ENCODE measurements around the gene RFXANK. TPM values are rescaled to one million over a fixed set of nuclear protein-coding genes. Genes with fewer than 3 reads are reported as not detected.
"Not testable (repeated sequence)": the region's sequence is repeated elsewhere in the genome, so short reads cannot be mapped to it uniquely, and the experiment has no call there.

Gene RFXANK
- polyA plus RNA-seq = 91.4 TPM

DNA sequence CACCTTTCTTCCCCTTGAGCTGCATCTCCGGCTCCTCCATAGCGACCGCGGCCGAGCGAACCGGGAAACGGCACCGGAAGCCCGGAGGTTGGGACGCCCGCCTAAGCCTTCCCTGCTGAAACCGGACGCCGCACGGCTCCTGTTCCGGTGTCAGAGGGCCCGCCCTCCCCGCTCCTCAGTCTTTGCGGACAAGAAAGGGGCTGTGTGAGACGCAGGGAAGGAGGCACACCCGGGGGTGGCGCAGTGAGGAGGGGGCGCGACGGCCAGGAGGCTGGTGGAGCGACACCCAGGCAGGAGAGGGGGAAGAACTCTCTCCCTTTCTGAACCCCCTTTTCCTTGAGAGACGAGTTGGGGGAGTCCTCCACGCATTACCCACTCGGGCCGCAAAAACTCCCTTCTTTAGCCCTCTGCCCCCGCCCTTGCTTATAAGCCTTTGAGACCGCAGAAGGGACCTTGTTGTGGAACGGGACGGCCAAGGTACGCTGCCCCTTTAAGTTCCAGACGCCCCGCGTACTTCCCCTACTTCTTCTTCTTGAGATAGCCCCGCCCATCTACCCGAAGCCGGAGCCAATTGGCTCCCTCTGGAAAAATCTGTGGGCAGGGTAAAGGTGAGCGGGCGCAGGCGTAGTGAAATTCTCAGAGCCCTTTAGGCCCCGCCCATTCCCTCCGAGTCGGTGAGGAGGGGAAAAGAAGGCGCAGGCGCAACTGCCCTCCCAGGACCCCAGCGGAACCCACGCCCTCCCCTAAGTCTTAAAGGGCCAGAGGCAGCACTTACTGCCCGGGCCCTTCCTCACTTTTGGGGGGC, at the start of gene RFXANK, which contains the start of gene BORCS8:
TSS of gene RFXANK (plus strand) at position 181 of the 805 bp plus-strand sequence. CDS start 1,689 bp downstream, outside the sequence.
TSS of gene BORCS8 (minus strand) at position 75 of the 805 bp plus-strand sequence. CDS start at position 40, 35 bp downstream.
- Mint-ChIP-seq H3K4me3 (peak within 1 kb of the TSS; percentile 96 to 99 (median 97)), H3K36me3 (no peaks in the 10 kb centered on the region), H3K9me3 (no peaks in the 10 kb centered on the region), H3K4me1 (peaks cover 12 to 22% (median 19%) of the 10 kb centered on the region in 3 donors), H3K27ac (peak within 1 kb of the TSS; percentile 99 to 100 (median 100)), H3K27me3 (no peaks in the 10 kb centered on the region)

- Mint-ChIP-seq H3K4me3 (peak overlapping the region in 1 of 4 donors; percentile 26), H3K4me1 (peaks cover 7 to 13% (median 13%) of the 10 kb centered on the region in 3 donors), H3K27ac (no peak overlapping the region), H3K9me3 (no peaks in the 10 kb centered on the region), H3K27me3 (peaks cover 3% of the 10 kb centered on the region), H3K36me3 (no peaks in the 10 kb centered on the region)
These were observed 49.7 kb upstream of the RFXANK start for GRCh38 chr19:19142347-19142746.

DNA sequence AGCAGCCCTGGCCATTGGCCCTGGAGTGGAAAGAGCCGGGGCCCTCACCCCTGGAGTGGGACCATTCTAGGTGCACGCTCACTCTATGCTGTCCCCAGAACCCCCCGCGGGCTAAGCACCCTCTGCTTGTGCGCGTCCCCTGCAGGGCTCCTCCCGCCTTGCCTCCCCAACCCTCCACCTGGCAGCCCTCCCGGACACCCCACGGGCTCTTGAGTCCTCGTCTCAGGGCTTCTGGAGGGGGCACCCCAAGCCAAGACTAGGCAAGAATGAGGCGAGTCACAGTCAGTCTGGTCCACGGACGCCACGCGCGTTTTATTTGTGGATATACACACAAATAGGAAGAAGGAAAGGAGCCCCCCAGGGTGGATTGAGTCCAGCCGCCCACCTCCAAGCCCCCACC, 46.8 kb upstream of the RFXANK start:
- Mint-ChIP-seq H3K9me3 (no peaks in the 10 kb centered on the region), H3K4me3 (no peak overlapping the region), H3K27me3 (peaks cover 3% of the 10 kb centered on the region), H3K27ac (no peak overlapping the region), H3K36me3 (peaks cover 3% of the 10 kb centered on the region), H3K4me1 (peaks cover 0 to 6% (median 0%) of the 10 kb centered on the region in 3 donors)

GRCh38 chr19:19145684-19146608, 46.1 kb upstream of the RFXANK start:
- peaks cover 3% of the 10 kb centered on the region for H3K36me3 Mint-ChIP-seq
- no peak overlapping the region for H3K27ac Mint-ChIP-seq
- peaks cover 0 to 7% (median under 1%) of the 10 kb centered on the region in 3 donors for H3K4me1 Mint-ChIP-seq
- no peak overlapping the region for H3K4me3 Mint-ChIP-seq
- H3K27me3 Mint-ChIP-seq = peaks cover 3% of the 10 kb centered on the region
- no peaks in the 10 kb centered on the region for H3K9me3 Mint-ChIP-seq

DNA sequence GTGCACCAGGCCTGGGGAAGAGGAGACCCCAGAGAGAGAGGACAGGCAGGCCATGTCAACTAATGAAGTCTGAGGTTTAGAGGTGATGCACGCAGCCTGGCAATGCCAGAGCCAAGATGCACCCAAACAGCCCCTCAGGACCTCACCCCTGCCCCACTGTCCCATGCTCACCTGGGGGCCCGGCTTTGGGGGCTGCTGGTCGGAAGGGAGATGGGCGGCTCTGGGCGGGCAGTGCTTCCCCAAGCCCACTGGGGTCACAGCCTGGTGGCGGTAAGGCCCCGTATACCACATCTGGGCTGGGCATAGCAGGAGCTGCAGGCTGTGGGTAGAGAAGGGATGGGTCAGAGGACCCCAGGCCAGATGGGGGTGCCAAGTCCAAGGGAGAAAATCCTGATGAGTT, 45.2 kb upstream of the RFXANK start:
- Mint-ChIP-seq H3K4me1 (peaks cover 0 to 13% (median 7%) of the 10 kb centered on the region in 3 donors), H3K4me3 (no peak overlapping the region), H3K27me3 (peaks cover 2% of the 10 kb centered on the region), H3K36me3 (peaks cover 3% of the 10 kb centered on the region), H3K27ac (no peak overlapping the region), H3K9me3 (no peaks in the 10 kb centered on the region)

DNA sequence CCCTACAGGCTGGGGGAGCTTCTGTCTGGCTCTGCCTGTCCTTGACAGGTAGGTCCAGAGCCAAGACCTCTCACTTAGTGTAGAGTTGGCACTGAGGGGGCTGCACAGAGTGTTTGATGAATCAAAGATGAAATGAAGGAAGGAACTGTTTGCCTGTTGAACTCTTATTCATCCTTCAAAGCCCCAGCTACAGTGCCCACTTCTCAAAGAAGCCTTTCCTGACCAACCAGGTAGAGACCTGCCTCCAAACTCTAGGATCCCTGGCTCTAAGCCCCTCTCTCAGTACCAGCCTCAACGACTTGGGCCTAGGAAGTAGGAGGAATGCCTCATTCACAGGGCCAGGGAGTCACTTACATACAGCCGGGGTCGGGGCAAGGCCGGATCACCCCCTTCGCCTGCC, 44.7 kb upstream of the RFXANK start:
- Mint-ChIP-seq H3K4me3 (no peak overlapping the region), H3K27me3 (no peaks in the 10 kb centered on the region), H3K9me3 (no peaks in the 10 kb centered on the region), H3K27ac (no peak overlapping the region), H3K4me1 (peaks cover 0 to 15% (median 7%) of the 10 kb centered on the region in 3 donors), H3K36me3 (peaks cover 3% of the 10 kb centered on the region)

DNA sequence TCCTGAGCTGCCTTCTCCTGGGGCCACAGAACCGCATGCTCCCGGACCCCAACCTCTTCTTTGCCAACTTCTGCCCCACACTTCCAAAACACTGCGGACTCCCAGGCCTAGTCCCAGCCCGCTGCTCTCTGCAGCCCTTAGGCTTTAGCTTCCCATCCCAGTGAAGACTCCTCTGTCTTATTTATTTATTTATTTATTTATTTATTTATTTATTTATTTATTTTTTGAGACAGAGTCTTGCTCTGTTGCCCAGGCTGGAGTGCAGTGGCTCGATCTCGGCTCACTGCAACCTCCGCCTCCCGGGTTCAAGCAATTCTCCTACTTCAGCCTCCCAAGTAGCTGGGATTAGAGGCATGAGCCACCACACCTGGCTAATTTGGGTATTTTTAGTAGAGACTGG, 43.6 kb upstream of the RFXANK start:
- H3K36me3 Mint-ChIP-seq, H3K27me3 Mint-ChIP-seq, H3K4me3 Mint-ChIP-seq, H3K9me3 Mint-ChIP-seq, H3K27ac Mint-ChIP-seq: not testable (repeated sequence)
- peaks cover 0 to 15% (median 7%) of the 10 kb centered on the region in 3 donors for H3K4me1 Mint-ChIP-seq

GRCh38 chr19:19149435-19149834, 42.6 kb upstream of the RFXANK start:
- Mint-ChIP-seq H3K4me1 (peaks cover 0 to 17% (median 7%) of the 10 kb centered on the region in 3 donors), H3K9me3 (no peaks in the 10 kb centered on the region), H3K27me3 (no peaks in the 10 kb centered on the region), H3K4me3 (peak overlapping the region in 1 of 4 donors; percentile 59), H3K27ac (no peak overlapping the region), H3K36me3 (peaks cover 3% of the 10 kb centered on the region)

- Mint-ChIP-seq H3K9me3 (peaks cover 0 to 2% (median 0%) of the 10 kb centered on the region in 3 donors), H3K27ac (peak overlapping the region in 1 of 3 donors; percentile 84), H3K4me3 (peak overlapping the region in 2 of 4 donors; percentile 78 to 84), H3K36me3 (peaks cover 3% of the 10 kb centered on the region), H3K27me3 (no peaks in the 10 kb centered on the region), H3K4me1 (peaks cover 16 to 22% (median 20%) of the 10 kb centered on the region in 3 donors)
These were observed 40.6 kb upstream of the RFXANK start for GRCh38 chr19:19151418-19151817.

DNA sequence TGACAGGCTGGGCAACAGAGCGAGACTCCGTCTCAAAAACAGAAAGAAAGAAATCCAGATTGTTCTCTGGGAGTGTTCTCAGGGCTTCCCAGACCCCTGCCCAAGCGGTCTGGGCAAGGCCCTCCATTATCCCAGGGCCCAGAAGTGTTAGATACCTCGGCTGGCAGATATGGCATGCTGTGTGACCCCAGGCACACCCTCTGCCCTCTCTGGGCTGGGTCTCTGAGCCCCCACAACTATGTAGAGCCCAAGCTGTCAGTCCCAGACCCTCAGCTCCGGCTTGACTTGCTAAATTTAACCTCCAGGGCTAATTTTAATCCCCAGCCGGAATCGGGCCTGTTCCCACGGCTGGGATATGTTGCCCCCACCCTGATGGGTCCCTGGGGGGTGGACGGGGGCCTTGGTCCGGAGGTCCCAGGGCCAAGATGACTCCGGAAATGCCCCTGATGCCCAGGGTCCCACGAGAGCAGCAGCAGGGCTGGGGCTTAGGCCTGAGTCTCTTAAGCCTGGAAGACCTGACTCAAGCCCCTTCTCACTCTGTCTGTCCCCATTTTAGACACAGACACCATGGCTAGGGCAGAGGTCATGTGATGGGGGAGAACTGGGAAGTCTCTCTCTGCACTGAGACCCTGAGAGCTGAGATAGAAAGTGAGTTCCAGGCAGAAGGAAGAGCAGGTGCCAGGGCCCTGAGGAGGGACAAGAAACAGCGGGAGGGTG, 39.2 kb upstream of the RFXANK start:
- peaks cover 4% of the 10 kb centered on the region for H3K36me3 Mint-ChIP-seq
- peaks cover 4% of the 10 kb centered on the region for H3K27me3 Mint-ChIP-seq
- peaks cover 22 to 28% (median 26%) of the 10 kb centered on the region in 3 donors for H3K4me1 Mint-ChIP-seq
- no peak overlapping the region for H3K27ac Mint-ChIP-seq
- no peak overlapping the region for H3K4me3 Mint-ChIP-seq
- H3K9me3 Mint-ChIP-seq = peaks cover 0 to 2% (median 0%) of the 10 kb centered on the region in 3 donors

GRCh38 chr19:19154768-19155494, 37.1 kb upstream of the RFXANK start:
- H3K36me3 Mint-ChIP-seq = peaks cover 1% of the 10 kb centered on the region
- H3K4me3 Mint-ChIP-seq = peak overlapping the region in 1 of 4 donors; percentile 63
- H3K27ac Mint-ChIP-seq = peak overlapping the region in 2 of 3 donors; percentile 27 to 76
- peaks cover 4% of the 10 kb centered on the region for H3K27me3 Mint-ChIP-seq
- peaks cover 0 to 2% (median 0%) of the 10 kb centered on the region in 3 donors for H3K9me3 Mint-ChIP-seq
- H3K4me1 Mint-ChIP-seq = peaks cover 22 to 30% (median 28%) of the 10 kb centered on the region in 3 donors

GRCh38 chr19:19155495-19156219, 36.4 kb upstream of the RFXANK start:
- peaks cover 22 to 33% (median 31%) of the 10 kb centered on the region in 3 donors for H3K4me1 Mint-ChIP-seq
- peaks cover 0 to 2% (median 0%) of the 10 kb centered on the region in 3 donors for H3K9me3 Mint-ChIP-seq
- H3K27me3 Mint-ChIP-seq = peaks cover 4% of the 10 kb centered on the region
- peak overlapping the region in 2 of 4 donors; percentile 72 to 78 for H3K4me3 Mint-ChIP-seq
- H3K27ac Mint-ChIP-seq = peak overlapping the region in 2 of 3 donors; percentile 17 to 76
- H3K36me3 Mint-ChIP-seq = peaks cover 1% of the 10 kb centered on the region

DNA sequence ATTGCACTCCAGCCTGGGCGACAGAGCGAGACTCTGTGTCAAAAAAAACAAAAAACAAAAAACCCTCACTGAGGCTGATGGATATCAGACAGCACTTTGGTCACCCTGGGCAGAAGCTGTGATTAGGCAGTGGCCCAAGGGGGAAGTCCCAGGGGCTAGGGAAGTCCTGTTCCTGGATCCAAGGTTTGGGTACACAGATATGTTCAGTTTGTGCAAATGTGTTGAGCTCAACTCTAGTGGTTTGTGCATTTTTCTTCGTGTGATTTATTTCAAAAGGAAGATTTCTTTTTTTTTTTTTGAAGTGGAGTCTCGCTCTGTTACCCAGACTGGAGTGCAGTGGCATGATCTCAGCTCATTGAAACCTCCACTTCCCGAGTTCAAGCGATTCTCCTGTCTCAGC, 34.2 kb upstream of the RFXANK start:
- Mint-ChIP-seq H3K36me3 (peaks cover 1% of the 10 kb centered on the region), H3K9me3 (peaks cover 0 to 2% (median 0%) of the 10 kb centered on the region in 3 donors), H3K27me3 (peaks cover 4% of the 10 kb centered on the region), H3K4me3 (peak overlapping the region in 2 of 4 donors; percentile 54 to 85), H3K4me1 (peaks cover 22 to 33% (median 28%) of the 10 kb centered on the region in 3 donors), H3K27ac (no peak overlapping the region)
